ENCODE data around the gene KIAA1671. TPM values are rescaled to one million over a fixed set of nuclear protein-coding genes. Genes with fewer than 3 reads are reported as not detected.

KIAA1671 gene
- total and polyA plus RNA-seq, 2 of the 13 experiments (the other 11 are each of a cell fraction or from before 2014, with no cell fraction given), result 13.5 to 13.6 TPM

DNA sequence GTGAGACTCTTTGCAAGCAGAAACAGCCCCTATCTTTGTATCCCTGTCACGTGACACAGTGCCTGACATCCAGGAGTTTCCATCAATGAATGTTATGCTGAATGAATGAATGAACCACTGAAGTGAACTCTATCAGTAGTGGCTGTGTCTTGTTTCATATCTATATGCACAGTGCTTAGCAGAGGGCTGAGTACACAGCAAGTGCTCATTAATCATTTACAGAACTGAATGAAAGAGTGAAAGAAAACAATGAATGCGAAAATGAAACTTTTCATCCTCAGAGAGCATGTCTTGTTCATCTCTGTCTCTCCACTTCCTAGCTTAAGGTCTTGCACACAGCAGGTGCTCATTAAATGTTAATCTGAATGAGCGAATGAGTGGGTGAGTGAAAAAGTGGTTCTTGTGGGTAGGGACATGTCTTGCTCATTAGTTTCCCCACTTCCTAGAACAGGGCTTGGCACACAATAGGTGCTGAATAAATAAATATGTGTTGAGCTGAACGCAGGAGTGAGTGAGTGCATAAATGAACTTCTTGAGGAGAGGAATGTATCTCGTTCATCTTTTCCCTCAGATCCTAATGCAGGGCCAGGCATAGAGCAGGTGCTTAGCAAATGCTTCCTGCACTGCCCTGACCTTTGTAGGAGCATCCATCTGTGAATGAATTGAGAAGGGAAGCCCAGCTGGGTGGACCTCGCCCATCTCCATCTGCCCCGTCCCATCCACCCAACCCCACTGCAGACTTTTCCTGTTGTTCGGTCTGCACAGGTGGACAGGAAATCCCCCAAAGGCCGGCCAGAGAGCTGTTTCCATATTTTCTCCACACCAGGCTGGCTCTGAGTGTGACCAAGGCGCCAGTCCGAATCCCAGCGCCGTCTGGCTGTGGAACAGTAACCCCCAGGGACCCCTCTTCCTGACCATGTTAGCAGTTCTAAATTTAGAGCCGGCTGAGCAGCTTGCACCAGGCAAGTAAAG, 133.7 kb downstream of the KIAA1671 start (continued):
- TF ChIP-seq, protein P1, sequence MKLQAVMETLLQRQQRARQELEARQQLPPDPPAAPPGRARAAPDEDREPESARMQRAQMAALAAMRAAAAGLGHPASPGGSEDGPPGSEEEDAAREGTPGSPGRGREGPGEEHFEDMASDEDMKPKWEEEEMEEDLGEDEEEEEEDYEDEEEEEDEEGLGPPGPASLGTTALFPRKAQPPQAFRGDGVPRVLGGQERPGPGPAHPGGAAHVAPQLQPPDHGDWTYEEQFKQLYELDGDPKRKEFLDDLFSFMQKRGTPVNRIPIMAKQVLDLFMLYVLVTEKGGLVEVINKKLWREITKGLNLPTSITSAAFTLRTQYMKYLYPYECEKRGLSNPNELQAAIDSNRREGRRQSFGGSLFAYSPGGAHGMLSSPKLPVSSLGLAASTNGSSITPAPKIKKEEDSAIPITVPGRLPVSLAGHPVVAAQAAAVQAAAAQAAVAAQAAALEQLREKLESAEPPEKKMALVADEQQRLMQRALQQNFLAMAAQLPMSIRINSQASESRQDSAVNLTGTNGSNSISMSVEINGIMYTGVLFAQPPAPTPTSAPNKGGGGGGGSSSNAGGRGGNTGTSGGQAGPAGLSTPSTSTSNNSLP (IDR thresholded peaks at IDR 0.05; ENCODE audit: low read depth, low read length), result peak; percentile 91
- no peak for TF ChIP-seq ZNF382 (CRISPR knock-in tag; IDR thresholded peaks at IDR 0.05; ENCODE audit: borderline replicate concordance)
- no peak for TF ChIP-seq ZNF30 (CRISPR knock-in tag; IDR thresholded peaks at IDR 0.05)
- TF ChIP-seq LCORL (IDR thresholded peaks at IDR 0.05), result peak; percentile 57; the same call in 1 of the 2 replicates
- TF ChIP-seq LCORL (CRISPR knock-in tag; IDR thresholded peaks at IDR 0.05), result 0 out of 2 replicates have a peak, but pooled peaks have one; percentile 24
- peak; percentile 85 for TF ChIP-seq BHLHE40 (IDR thresholded peaks at IDR 0.05; ENCODE audit: low read length)
- TF ChIP-seq ZNF556 (CRISPR knock-in tag; IDR thresholded peaks at IDR 0.05; ENCODE audit: borderline replicate concordance), result no peak
- TF ChIP-seq SCMH1 (CRISPR knock-in tag; IDR thresholded peaks at IDR 0.05; ENCODE audit: borderline replicate concordance), result no peak
- peak; percentile 30 for TF ChIP-seq ASH2L (IDR thresholded peaks at IDR 0.05; ENCODE audit: insufficient read length, low read depth, low read length)
- TF ChIP-seq JARID2 (CRISPR knock-in tag; IDR thresholded peaks at IDR 0.05; ENCODE audit: insufficient replicate concordance), result no peak
- TF ChIP-seq HNRNPUL1 (IDR thresholded peaks at IDR 0.05; ENCODE audit: low read depth, low read length), result peak; percentile 82
- peak; percentile 21; the same call in 1 of the 2 replicates for TF ChIP-seq ZNF652 (CRISPR knock-in tag; IDR thresholded peaks at IDR 0.05; ENCODE audit: borderline replicate concordance, low read depth)
- TF ChIP-seq, protein P2, sequence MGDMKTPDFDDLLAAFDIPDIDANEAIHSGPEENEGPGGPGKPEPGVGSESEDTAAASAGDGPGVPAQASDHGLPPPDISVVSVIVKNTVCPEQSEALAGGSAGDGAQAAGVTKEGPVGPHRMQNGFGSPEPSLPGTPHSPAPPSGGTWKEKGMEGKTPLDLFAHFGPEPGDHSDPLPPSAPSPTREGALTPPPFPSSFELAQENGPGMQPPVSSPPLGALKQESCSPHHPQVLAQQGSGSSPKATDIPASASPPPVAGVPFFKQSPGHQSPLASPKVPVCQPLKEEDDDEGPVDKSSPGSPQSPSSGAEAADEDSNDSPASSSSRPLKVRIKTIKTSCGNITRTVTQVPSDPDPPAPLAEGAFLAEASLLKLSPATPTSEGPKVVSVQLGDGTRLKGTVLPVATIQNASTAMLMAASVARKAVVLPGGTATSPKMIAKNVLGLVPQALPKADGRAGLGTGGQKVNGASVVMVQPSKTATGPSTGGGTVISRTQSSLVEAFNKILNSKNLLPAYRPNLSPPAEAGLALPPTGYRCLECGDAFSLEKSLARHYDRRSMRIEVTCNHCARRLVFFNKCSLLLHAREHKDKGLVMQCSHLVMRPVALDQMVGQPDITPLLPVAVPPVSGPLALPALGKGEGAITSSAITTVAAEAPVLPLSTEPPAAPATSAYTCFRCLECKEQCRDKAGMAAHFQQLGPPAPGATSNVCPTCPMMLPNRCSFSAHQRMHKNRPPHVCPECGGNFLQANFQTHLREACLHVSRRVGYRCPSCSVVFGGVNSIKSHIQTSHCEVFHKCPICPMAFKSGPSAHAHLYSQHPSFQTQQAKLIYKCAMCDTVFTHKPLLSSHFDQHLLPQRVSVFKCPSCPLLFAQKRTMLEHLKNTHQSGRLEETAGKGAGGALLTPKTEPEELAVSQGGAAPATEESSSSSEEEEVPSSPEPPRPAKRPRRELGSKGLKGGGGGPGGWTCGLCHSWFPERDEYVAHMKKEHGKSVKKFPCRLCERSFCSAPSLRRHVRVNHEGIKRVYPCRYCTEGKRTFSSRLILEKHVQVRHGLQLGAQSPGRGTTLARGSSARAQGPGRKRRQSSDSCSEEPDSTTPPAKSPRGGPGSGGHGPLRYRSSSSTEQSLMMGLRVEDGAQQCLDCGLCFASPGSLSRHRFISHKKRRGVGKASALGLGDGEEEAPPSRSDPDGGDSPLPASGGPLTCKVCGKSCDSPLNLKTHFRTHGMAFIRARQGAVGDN (CRISPR knock-in tag; IDR thresholded peaks at IDR 0.05), result peak; percentile 19; the same call in 1 of the 2 replicates
- no peak for TF ChIP-seq MYC (CRISPR knock-in tag; IDR thresholded peaks at IDR 0.05; ENCODE audit: borderline replicate concordance)
- TF ChIP-seq TEAD3 (CRISPR knock-in tag; optimal IDR thresholded peaks at IDR 0.05; ENCODE audit: borderline replicate concordance), result peak; percentile 27
- TF ChIP-seq, protein P3, sequence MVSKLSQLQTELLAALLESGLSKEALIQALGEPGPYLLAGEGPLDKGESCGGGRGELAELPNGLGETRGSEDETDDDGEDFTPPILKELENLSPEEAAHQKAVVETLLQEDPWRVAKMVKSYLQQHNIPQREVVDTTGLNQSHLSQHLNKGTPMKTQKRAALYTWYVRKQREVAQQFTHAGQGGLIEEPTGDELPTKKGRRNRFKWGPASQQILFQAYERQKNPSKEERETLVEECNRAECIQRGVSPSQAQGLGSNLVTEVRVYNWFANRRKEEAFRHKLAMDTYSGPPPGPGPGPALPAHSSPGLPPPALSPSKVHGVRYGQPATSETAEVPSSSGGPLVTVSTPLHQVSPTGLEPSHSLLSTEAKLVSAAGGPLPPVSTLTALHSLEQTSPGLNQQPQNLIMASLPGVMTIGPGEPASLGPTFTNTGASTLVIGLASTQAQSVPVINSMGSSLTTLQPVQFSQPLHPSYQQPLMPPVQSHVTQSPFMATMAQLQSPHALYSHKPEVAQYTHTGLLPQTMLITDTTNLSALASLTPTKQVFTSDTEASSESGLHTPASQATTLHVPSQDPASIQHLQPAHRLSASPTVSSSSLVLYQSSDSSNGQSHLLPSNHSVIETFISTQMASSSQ (IDR thresholded peaks at IDR 0.05; ENCODE audit: low read depth), result peak; percentile 92
- TF ChIP-seq, protein P3 (CRISPR knock-in tag; IDR thresholded peaks at IDR 0.05; ENCODE audit: borderline replicate concordance), result peak; percentile 95
- TF ChIP-seq ZNF264 (CRISPR knock-in tag; IDR thresholded peaks at IDR 0.05), result no peak
- TF ChIP-seq ZNF24 (IDR thresholded peaks at IDR 0.05), result peak; percentile 97
